ENCODE data around the gene NR2F1.

NR2F1 gene

DNA sequence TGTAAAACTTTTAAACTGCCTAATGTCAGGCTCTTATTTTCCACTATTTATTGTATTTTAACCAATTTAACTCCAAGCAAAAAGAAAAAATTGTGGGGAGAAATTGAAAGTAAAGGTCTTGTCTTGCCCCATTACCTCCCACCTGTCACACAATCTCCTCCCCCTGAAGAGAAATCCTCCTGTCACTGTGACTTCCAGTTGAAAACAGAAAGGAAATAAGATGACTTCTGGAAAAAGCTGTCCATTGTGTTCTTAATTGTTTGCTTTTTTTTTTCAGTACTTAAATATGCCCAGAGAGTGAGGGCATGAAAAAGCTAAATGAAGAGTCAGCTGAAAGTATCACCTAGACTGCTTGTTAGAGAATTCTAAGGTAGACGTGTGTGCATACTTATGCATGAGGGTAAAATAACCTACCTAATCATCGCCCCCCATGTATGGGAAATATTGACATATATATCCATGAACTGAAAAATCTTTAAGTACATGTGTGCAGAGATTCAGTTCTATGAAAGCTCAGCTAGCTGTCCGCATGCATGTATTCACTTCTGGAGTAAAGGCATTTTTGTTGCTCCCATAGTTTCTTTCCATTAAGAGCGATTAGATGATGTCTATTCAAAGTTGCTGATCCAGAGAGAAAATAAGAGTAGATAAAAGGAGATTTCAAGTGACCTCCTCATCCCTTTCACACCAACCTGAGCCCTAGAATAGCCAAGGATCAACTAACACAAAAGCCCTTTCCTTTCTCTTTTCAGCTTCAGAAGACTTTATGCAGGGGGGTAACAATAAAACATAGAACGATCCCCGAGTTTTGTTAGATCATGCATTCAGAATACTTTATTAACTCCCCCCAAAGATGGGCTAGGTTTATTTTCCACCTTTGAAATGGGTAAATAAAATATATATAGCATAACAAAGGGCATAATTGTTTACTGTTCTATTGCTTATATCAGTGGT, 7.3 kb upstream of the NR2F1 start:
- Histone ChIP-seq H3K36me3 (ENCODE audit: insufficient read depth, low read length) (no peaks in the 10 kb centered on the region; the same call in 1 of the 2 replicates), H3K9ac (ENCODE audit: insufficient read length) (no peak overlapping the region), H3K9me3 (ENCODE audit: low read depth, low read length) (no peaks in the 10 kb centered on the region), H3K4me3 (no peak overlapping the region), H3K27ac (no peak overlapping the region)
- DNase-seq (ENCODE audit: low read depth, low spot score), result no peak
- no peak for TF ChIP-seq FOXP2 (optimal IDR thresholded peaks at IDR 0.05; ENCODE audit: control extremely low read depth, extremely low read length, insufficient read depth)
- no peak for TF ChIP-seq EZH2 (IDR thresholded peaks at IDR 0.05)
- TF ChIP-seq POLR2AphosphoS5 (IDR thresholded peaks at IDR 0.05; ENCODE audit: borderline replicate concordance, low read depth, low read length), result no peak

DNA sequence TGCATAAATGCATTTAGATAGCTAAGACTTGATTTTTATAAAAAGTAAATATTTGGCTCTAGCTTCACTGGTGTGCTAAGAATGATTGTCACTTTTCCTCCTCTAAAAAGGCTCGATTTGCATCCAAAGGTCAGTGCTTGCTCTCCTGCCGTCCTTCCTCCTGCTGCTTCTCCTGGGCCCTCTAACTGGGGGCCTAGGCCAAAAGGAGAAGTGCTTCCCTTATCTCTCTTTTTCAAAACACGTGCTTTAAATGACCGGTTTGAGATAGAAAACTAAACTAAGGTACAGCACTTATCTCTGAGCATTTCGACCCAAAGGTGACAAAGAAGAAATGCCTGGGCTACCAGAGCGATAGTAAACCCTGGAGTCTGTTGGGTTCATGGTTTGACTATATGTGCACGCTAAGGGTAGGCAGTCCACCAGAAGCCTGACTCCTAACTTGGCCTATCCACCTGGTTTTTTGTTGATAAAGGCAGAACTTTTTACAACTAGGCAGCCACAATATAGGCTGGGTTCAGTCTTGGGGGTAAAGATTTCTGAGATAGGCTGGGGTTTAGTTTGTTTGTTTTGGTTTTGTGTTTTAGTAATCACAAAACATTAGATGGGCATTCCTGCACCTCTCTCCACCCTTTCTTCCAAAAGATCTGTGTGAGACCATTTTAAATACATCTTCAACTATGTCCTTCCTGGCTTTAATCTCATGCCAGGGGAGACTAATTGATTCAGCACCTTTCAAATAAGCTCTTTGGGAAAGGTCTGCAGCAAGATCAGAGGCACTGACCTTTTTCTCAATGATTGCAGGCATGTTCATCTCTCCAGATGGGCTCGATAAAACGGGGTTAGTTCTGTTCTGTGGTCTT, 5.8 kb upstream of the NR2F1 start:
- DNase-seq (ENCODE audit: low read depth, low spot score), result no peak
- Histone ChIP-seq H3K36me3 (ENCODE audit: insufficient read depth, low read length) (no peaks in the 10 kb centered on the region; the same call in 1 of the 2 replicates), H3K27ac (no peak overlapping the region), H3K9ac (ENCODE audit: insufficient read length) (no peak overlapping the region), H3K9me3 (ENCODE audit: low read depth, low read length) (no peaks in the 10 kb centered on the region), H3K4me3 (no peak overlapping the region)
- no peak for TF ChIP-seq EZH2 (IDR thresholded peaks at IDR 0.05)
- TF ChIP-seq POLR2AphosphoS5 (IDR thresholded peaks at IDR 0.05; ENCODE audit: borderline replicate concordance, low read depth, low read length), result no peak
- no peak for TF ChIP-seq FOXP2 (optimal IDR thresholded peaks at IDR 0.05; ENCODE audit: control extremely low read depth, extremely low read length, insufficient read depth)

DNA sequence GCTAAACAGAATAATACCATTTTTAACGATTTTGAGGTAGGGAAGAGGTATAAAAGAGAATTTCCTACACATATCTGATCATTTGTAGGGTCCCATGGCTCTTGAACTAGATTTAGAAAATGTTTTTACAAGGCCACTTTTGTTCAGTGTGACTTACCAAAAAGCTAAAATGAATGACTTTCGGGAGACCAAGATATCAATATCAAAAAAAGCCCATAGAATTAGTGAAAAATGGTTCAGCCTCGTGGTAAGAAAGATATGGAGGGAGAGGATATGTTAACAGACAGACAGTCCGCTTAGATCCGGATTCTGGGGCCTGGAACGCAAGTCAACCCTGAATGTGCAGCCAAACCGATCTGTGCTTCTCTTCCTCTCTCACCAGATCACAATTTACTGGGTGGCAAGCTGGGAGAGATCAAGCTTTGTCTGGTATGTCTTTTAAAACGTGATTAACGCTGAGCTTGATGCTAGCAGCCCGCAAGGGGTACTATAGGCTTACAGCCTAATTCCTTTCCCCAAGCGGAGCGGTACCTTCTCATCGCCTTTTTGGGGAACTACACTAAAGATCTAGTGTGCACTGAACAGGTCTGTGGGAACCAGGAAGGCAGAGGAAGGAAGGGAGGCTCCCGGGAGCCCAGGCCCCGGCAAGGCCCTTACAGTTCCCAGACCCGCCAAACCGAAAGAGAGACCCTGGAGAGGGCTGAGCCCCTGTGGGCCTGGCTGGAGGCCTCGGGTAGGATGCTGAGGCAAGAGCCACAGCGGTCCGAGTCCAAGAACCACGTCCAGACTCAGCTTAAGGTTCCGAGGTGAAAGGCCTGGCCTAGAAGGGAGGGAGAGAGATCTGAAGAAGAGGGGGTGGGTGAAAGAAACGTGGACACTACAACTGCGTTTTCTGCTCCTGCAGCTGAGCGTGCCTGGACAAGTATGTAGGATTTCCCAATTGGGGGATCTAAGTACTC, 4.9 kb upstream of the NR2F1 start:
- no peak overlapping the region for H3K4me3 ChIP-seq
- TF ChIP-seq EZH2 (IDR thresholded peaks at IDR 0.05) (no peak), FOXP2 (optimal IDR thresholded peaks at IDR 0.05; ENCODE audit: control extremely low read depth, extremely low read length, insufficient read depth) (no peak), POLR2AphosphoS5 (IDR thresholded peaks at IDR 0.05; ENCODE audit: borderline replicate concordance, low read depth, low read length) (no peak)
- no peaks in the 10 kb centered on the region for H3K9me3 ChIP-seq (ENCODE audit: low read depth, low read length)
- no peaks in the 10 kb centered on the region; the same call in 1 of the 2 replicates for H3K36me3 ChIP-seq (ENCODE audit: insufficient read depth, low read length)
- no peak overlapping the region for H3K9ac ChIP-seq (ENCODE audit: insufficient read length)
- H3K27ac ChIP-seq, result no peak overlapping the region
- no peak for DNase-seq (ENCODE audit: low read depth, low spot score)

DNA sequence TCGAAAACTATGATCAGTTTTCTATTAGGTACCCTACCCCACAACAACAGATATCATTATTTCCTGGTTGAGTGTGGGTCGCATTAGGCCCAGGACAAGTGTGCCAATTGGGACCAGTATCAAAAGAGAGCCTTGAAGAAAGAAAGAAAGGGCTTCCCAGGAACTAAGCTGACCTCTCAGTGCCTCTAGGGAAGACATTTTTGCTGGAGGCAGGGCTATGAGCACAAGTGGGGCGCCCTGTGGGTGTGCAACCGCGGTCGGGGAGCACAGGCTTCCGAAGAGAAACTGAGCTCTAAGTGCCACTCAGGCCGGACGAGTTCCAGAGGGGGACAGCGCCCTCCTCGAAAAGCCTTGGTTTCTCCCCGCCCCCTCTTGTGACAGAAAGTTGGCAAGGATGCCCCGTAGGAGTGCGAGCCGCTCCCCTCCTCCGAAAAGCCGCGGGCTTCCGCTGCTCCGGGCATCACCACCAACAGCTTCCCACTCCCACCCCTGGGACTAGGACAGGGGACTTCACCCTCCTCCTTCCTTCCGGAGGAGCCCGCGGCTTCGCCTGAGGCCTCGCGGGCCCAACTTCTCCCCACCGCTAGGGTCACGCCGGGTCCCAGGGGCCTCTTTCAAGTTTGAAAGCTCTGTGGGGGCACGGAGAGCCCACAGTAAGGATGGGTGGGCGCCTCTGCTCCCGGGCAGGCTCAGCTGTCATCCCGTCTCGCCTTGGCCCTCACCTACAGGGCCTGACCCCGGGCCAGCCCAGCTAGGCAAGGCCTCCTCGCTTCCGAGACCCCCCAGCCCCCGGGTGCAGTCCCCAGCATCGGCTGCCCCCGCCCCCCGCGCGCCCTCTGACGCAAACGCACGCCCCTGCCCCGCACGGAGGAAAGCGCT, 4.0 kb upstream of the NR2F1 start:
- TF ChIP-seq EZH2 (IDR thresholded peaks at IDR 0.05), result no peak
- 0 out of 2 replicates have a peak, but pooled peaks have one; percentile 23 for TF ChIP-seq POLR2AphosphoS5 (IDR thresholded peaks at IDR 0.05; ENCODE audit: borderline replicate concordance, low read depth, low read length)
- no peak for TF ChIP-seq FOXP2 (optimal IDR thresholded peaks at IDR 0.05; ENCODE audit: control extremely low read depth, extremely low read length, insufficient read depth)
- no peak for DNase-seq (ENCODE audit: low read depth, low spot score)
- Histone ChIP-seq H3K27ac (no peak overlapping the region), H3K9ac (ENCODE audit: insufficient read length) (no peak overlapping the region), H3K36me3 (ENCODE audit: insufficient read depth, low read length) (no peaks in the 10 kb centered on the region), H3K9me3 (ENCODE audit: low read depth, low read length) (no peaks in the 10 kb centered on the region), H3K4me3 (peak overlapping the region; percentile 99)

DNA sequence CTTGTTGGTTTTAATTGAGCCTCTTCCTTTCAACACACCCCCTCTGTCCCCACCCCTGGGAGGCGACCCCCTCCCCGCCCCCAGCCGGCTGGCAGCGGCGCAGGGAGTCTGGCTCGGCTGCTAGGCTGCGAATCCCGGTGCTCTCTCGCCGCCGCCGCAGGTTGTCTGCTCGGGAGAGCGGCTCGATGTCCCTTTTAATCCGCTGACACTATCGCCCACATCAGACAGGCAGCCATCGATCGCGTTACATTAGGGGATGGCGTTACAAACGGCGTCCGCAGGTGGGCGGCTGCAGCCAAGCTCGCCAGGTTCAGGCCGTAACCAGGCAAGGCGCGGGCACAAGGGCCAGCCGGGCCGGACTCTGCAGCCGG, 3.3 kb upstream of the NR2F1 start:
- no peak overlapping the region for H3K27ac ChIP-seq
- H3K4me3 ChIP-seq, result peak overlapping the region; percentile 99
- peak overlapping the region; percentile 86 for H3K9ac ChIP-seq (ENCODE audit: insufficient read length)
- no peak for TF ChIP-seq POLR2AphosphoS5 (IDR thresholded peaks at IDR 0.05; ENCODE audit: borderline replicate concordance, low read depth, low read length)
- no peak for TF ChIP-seq EZH2 (IDR thresholded peaks at IDR 0.05)
- TF ChIP-seq FOXP2 (optimal IDR thresholded peaks at IDR 0.05; ENCODE audit: control extremely low read depth, extremely low read length, insufficient read depth), result no peak
- no peak for DNase-seq (ENCODE audit: low read depth, low spot score)
- H3K9me3 ChIP-seq (ENCODE audit: low read depth, low read length), result no peaks in the 10 kb centered on the region
- no peaks in the 10 kb centered on the region for H3K36me3 ChIP-seq (ENCODE audit: insufficient read depth, low read length)

DNA sequence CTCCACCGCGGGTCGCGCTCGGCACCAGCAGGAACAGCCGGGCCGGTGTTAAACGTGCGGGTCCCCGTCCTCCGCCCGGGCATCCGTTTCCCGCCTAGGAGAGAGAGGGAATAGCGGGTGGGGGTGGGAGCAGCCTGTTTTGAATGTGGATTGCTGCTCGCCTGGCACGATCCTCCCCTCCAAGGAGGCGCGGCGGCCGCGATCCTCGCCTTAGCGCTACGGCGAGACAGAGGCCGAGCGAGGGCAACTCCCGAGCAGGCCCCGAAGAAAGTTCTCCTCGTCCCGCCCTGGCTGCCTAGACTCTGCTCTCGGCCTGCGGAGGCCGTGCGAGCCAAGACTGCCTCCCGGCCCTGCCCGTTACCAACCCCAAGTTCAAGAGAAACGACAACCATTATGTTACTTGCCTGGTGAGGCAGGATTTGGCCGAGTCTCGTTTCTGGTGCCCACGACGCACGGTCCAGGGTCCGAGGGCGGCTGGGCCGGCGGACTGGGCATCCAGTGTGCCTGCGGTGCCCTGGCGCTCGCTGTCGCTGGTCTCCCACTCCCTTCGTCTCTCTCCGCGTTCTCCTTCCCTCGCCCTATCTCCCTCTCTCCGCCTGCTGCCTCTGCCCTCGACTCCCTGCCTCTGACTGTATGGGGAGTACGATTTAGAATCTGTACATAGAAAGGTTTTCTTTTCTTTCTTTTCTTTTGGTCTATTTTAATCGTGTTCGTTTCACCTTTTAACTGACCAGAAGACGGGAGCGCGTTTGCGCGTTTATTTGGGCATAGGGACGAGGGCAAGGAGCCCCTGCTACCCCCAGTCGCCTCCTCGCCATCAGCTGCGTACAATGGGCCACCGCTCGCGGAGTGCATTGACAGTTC, 2.7 kb upstream of the NR2F1 start:
- H3K27ac ChIP-seq, result no peak overlapping the region
- TF ChIP-seq FOXP2 (optimal IDR thresholded peaks at IDR 0.05; ENCODE audit: control extremely low read depth, extremely low read length, insufficient read depth) (no peak), EZH2 (IDR thresholded peaks at IDR 0.05) (no peak), POLR2AphosphoS5 (IDR thresholded peaks at IDR 0.05; ENCODE audit: borderline replicate concordance, low read depth, low read length) (no peak)
- DNase-seq (ENCODE audit: low read depth, low spot score), result no peak
- H3K9me3 ChIP-seq (ENCODE audit: low read depth, low read length), result no peaks in the 10 kb centered on the region
- peak overlapping the region; percentile 99 for H3K4me3 ChIP-seq
- no peaks in the 10 kb centered on the region for H3K36me3 ChIP-seq (ENCODE audit: insufficient read depth, low read length)
- H3K9ac ChIP-seq (ENCODE audit: insufficient read length), result peak overlapping the region; percentile 86
